Measurements from ENCODE around the gene GAPT. TPM values are rescaled to one million over a fixed set of nuclear protein-coding genes. Genes with fewer than 3 reads are reported as not detected.

Gene GAPT
- total RNA-seq, 4 donors from 2014 or later: 3.8 TPM; not detected in 3

GRCh38 chr5:58493141-58493540 is 1.9 kb downstream of the GAPT start:
- no peak overlapping the region for H3K4me3 ChIP-seq
- intact Hi-C loops (cut with DNase I; ENCODE audit: low total_unique reads) (no loop called here), in situ Hi-C loops (cut with MboI; ENCODE audit: low pct_ligation_motif_present in 1 of 4, low pct_unique_long_range_greater_than_20kb in 1 of 4, low sequenced_read_pairs in 3 of 4) (loop anchor here in 3 of 4 donors (25.0 kb wide), 1 partner anchor 344 kb away; no protein-coding TSS in a partner anchor)
- peaks cover 6% of the 10 kb centered on the region for H3K27me3 ChIP-seq
- no peak overlapping the region for H3K27ac ChIP-seq
- DNase-seq: no peak
- no peaks in the 10 kb centered on the region for H3K9me3 ChIP-seq
- no peaks in the 10 kb centered on the region for H3K4me1 ChIP-seq
- no peak for TF ChIP-seq CTCF (IDR thresholded peaks at IDR 0.05)
- no peak for TF ChIP-seq EP300 (IDR thresholded peaks at IDR 0.05; ENCODE audit: low read depth)
- no peak for TF ChIP-seq POLR2A (IDR thresholded peaks at IDR 0.05)
- TF ChIP-seq POLR2AphosphoS5 (IDR thresholded peaks at IDR 0.05): no peak
- H3K36me3 ChIP-seq: no peaks in the 10 kb centered on the region

GRCh38 chr5:58496488-58496887 is 5.3 kb downstream of the GAPT start:
- Histone ChIP-seq H3K27ac (no peak overlapping the region), H3K4me3 (no peak overlapping the region), H3K4me1 (no peaks in the 10 kb centered on the region), H3K27me3 (no peaks in the 10 kb centered on the region), H3K36me3 (no peaks in the 10 kb centered on the region), H3K9me3 (no peaks in the 10 kb centered on the region)
- DNase-seq: no peak
- in situ Hi-C loops (cut with MboI; ENCODE audit: low pct_ligation_motif_present in 1 of 4, low pct_unique_long_range_greater_than_20kb in 1 of 4, low sequenced_read_pairs in 3 of 4) (loop anchor here in 3 of 4 donors (25.0 kb wide), 1 partner anchor 341 kb away; no protein-coding TSS in a partner anchor), intact Hi-C loops (cut with DNase I; ENCODE audit: low total_unique reads) (no loop called here)
- TF ChIP-seq POLR2AphosphoS5 (IDR thresholded peaks at IDR 0.05): no peak
- no peak for TF ChIP-seq POLR2A (IDR thresholded peaks at IDR 0.05)
- no peak for TF ChIP-seq CTCF (IDR thresholded peaks at IDR 0.05)
- no peak for TF ChIP-seq EP300 (IDR thresholded peaks at IDR 0.05; ENCODE audit: low read depth)
- WGBS, 2 donors (ENCODE audit: low coverage in 1 of 2): 59 to 60% methylated on average over 1 to 3 of the region's 3 CpGs

GRCh38 chr5:58497386-58497785 is 6.2 kb downstream of the GAPT start:
- Histone ChIP-seq H3K9me3 (no peaks in the 10 kb centered on the region), H3K27ac (no peak overlapping the region), H3K36me3 (no peaks in the 10 kb centered on the region), H3K4me3 (no peak overlapping the region), H3K4me1 (no peaks in the 10 kb centered on the region), H3K27me3 (no peaks in the 10 kb centered on the region)
- intact Hi-C loops (cut with DNase I; ENCODE audit: low total_unique reads) (no loop called here), in situ Hi-C loops (cut with MboI; ENCODE audit: low pct_ligation_motif_present in 1 of 4, low pct_unique_long_range_greater_than_20kb in 1 of 4, low sequenced_read_pairs in 3 of 4) (loop anchor here in 3 of 4 donors (25.0 kb wide), 1 partner anchor 340 kb away; no protein-coding TSS in a partner anchor)
- 55 to 67% methylated on average over 5 of the region's 5 CpGs for WGBS, 2 donors (ENCODE audit: low coverage in 1 of 2)
- TF ChIP-seq POLR2A (IDR thresholded peaks at IDR 0.05) (no peak), EP300 (IDR thresholded peaks at IDR 0.05; ENCODE audit: low read depth) (no peak), CTCF (IDR thresholded peaks at IDR 0.05) (no peak), POLR2AphosphoS5 (IDR thresholded peaks at IDR 0.05) (no peak)
- DNase-seq: no peak

- intact Hi-C loops (cut with DNase I; ENCODE audit: low total_unique reads): no loop called here
- Histone ChIP-seq H3K27ac (no peak overlapping the region), H3K27me3 (no peaks in the 10 kb centered on the region), H3K4me3 (no peak overlapping the region), H3K4me1 (no peaks in the 10 kb centered on the region), H3K36me3 (no peaks in the 10 kb centered on the region), H3K9me3 (no peaks in the 10 kb centered on the region)
- DNase-seq: no peak
- in situ Hi-C loops (cut with MboI; ENCODE audit: low pct_ligation_motif_present in 1 of 4, low pct_unique_long_range_greater_than_20kb in 1 of 4, low sequenced_read_pairs in 3 of 4): loop anchor here in 3 of 4 donors (25.0 kb wide), 1 partner anchor 339 kb away; no protein-coding TSS in a partner anchor
- no peak for TF ChIP-seq EP300 (IDR thresholded peaks at IDR 0.05; ENCODE audit: low read depth)
- TF ChIP-seq POLR2A (IDR thresholded peaks at IDR 0.05): no peak
- TF ChIP-seq POLR2AphosphoS5 (IDR thresholded peaks at IDR 0.05): no peak
- no peak for TF ChIP-seq CTCF (IDR thresholded peaks at IDR 0.05)
Observed at GRCh38 chr5:58497921-58498320, 6.7 kb downstream of the GAPT start.
